NB4 (cell line): ENCODE data around the gene ZNF844.

Experiments
- MAX ChIP-seq: IDR thresholded peaks from 2 replicates; pipeline ENCODE4 v1.6.1; 2011; ENCODE audit warnings: low read depth, low read length
- MYC ChIP-seq: IDR thresholded peaks from 2 replicates; pipeline ENCODE4 v1.6.1; 2011; ENCODE audit warnings: low read depth, low read length
- POLR2A ChIP-seq: IDR thresholded peaks from 2 replicates; pipeline ENCODE4 v1.6.1; 2011; ENCODE audit warnings: mild to moderate bottlenecking; ENCODE audit not compliant: insufficient read length; ENCODE audit errors: extremely low read depth
- TF ChIP-seq, protein P1 (sequence below): IDR thresholded peaks from one replicate; pipeline ENCODE4 v1.5.1; 2012; ENCODE audit warnings: low read depth, low read length

GRCh38 chr19:12098040-12098439 is 33.5 kb downstream of the ZNF844 start:
- TF ChIP-seq, protein P1, sequence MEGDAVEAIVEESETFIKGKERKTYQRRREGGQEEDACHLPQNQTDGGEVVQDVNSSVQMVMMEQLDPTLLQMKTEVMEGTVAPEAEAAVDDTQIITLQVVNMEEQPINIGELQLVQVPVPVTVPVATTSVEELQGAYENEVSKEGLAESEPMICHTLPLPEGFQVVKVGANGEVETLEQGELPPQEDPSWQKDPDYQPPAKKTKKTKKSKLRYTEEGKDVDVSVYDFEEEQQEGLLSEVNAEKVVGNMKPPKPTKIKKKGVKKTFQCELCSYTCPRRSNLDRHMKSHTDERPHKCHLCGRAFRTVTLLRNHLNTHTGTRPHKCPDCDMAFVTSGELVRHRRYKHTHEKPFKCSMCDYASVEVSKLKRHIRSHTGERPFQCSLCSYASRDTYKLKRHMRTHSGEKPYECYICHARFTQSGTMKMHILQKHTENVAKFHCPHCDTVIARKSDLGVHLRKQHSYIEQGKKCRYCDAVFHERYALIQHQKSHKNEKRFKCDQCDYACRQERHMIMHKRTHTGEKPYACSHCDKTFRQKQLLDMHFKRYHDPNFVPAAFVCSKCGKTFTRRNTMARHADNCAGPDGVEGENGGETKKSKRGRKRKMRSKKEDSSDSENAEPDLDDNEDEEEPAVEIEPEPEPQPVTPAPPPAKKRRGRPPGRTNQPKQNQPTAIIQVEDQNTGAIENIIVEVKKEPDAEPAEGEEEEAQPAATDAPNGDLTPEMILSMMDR: no peak
- TF ChIP-seq POLR2A (no peak), MYC (no peak), MAX (no peak)
